Liver (tissue), 9 donors: ENCODE data around the gene CACNA2D1. TPM values are rescaled to one million over a fixed set of nuclear protein-coding genes. Genes with fewer than 3 reads are reported as not detected.

ENCODE experiments used
- DNase-seq: peaks from one replicate; pipeline ENCODE4 v3.0.0-alpha.2; 2017; ENCODE audit warnings: low spot score
- H3K27ac ChIP-seq, 2 donors: one replicate each; pipeline ENCODE4 v1.7.0; 2013; ENCODE audit warnings: inconsistent platforms in 2 of 2, low read length in 2 of 2, control low read depth in 1 of 2, low read depth in 1 of 2, mild to moderate bottlenecking in 1 of 2
- H3K27me3 ChIP-seq, 4 donors: one replicate each; pipeline versions ENCODE4 v1.6.1 to v1.7.0; 2013; ENCODE audit warnings: low read length in 3 of 4, inconsistent platforms in 1 of 4, mild to moderate bottlenecking in 1 of 4, moderate library complexity in 1 of 4; ENCODE audit not compliant: control insufficient read depth in 4 of 4, insufficient read depth in 4 of 4
- H3K36me3 ChIP-seq, 4 donors: one replicate each; pipeline versions ENCODE4 v1.6.1 to v1.7.0; 2013; ENCODE audit warnings: low read length in 3 of 4, mild to moderate bottlenecking in 3 of 4, low read depth in 1 of 4, moderate library complexity in 1 of 4; ENCODE audit not compliant: control insufficient read depth in 4 of 4, insufficient read depth in 3 of 4
- H3K4me1 ChIP-seq, 4 donors: one replicate each; pipeline versions ENCODE4 v1.6.1 to v1.7.0; 2013; ENCODE audit warnings: low read length in 3 of 4, mild to moderate bottlenecking in 3 of 4, moderate library complexity in 1 of 4; ENCODE audit not compliant: control insufficient read depth in 4 of 4, insufficient read depth in 4 of 4
- H3K4me3 ChIP-seq, 3 donors: one replicate each; pipeline versions ENCODE4 v1.6.1 to v1.7.0; 2013; ENCODE audit warnings: low read length in 3 of 3, control low read depth in 1 of 3, low read depth in 1 of 3, mild to moderate bottlenecking in 1 of 3
- H3K9ac ChIP-seq, 2 donors: one replicate each; pipeline ENCODE4 v1.7.0; 2013; ENCODE audit warnings: low read length in 2 of 2, mild to moderate bottlenecking in 2 of 2, moderate library complexity in 2 of 2, control low read depth in 1 of 2, low read depth in 1 of 2
- H3K9me3 ChIP-seq, 4 donors: one replicate each; pipeline versions ENCODE4 v1.6.1 to v1.7.0; 2013; ENCODE audit warnings: low read length in 3 of 4; ENCODE audit not compliant: control insufficient read depth in 4 of 4
- EGR1 ChIP-seq, 2 donors: IDR thresholded peaks; 2 replicates each; pipeline ENCODE4 v1.6.1; 2016 to 2018; ENCODE audit warnings: antibody characterized with exemption in 2 of 2, low read depth in 2 of 2
- HNF4A ChIP-seq, 2 donors: conservative IDR thresholded peaks; 2 replicates each; pipeline ENCODE4 v1.6.1; 2016; ENCODE audit warnings: antibody characterized with exemption in 2 of 2, mild to moderate bottlenecking in 2 of 2
- HNF4G ChIP-seq: IDR thresholded peaks from 2 replicates; pipeline ENCODE4 v1.6.1; 2016; ENCODE audit warnings: antibody characterized with exemption
- NR2F2 ChIP-seq: IDR thresholded peaks from 2 replicates; pipeline ENCODE4 v1.6.1; 2016; ENCODE audit warnings: antibody characterized with exemption
- RAD21 ChIP-seq, 2 donors: IDR thresholded peaks; 2 replicates each; pipeline ENCODE4 v1.6.1; 2016; ENCODE audit warnings: antibody characterized with exemption in 2 of 2, mild to moderate bottlenecking in 2 of 2
- SP1 ChIP-seq: IDR thresholded peaks from 2 replicates; pipeline ENCODE4 v1.6.1; 2018; ENCODE audit warnings: antibody characterized with exemption, mild to moderate bottlenecking
- TAF1 ChIP-seq: conservative IDR thresholded peaks from 2 replicates; pipeline ENCODE4 v1.6.1; 2016; ENCODE audit warnings: antibody characterized with exemption, mild to moderate bottlenecking
- YY1 ChIP-seq: IDR thresholded peaks from 2 replicates; pipeline ENCODE4 v1.6.1; 2016; ENCODE audit warnings: antibody characterized with exemption, mild to moderate bottlenecking
- WGBS: extraction: QIAGEN DNeasy Blood & Tissue Kit; methylation state at CpG from one replicate; pipeline ENCODE4 v1.1.7; 2013; 5-methylcytosine and 5-hydroxymethylcytosine counted together
- polyA plus RNA-seq, 2 donors: library from polyadenylated mRNA; stranded (reverse) in 1 of 2; unstranded in 1 of 2; fragments of 200-250 nt in 1 of 2; fragments of >200 nt in 1 of 2; fragmentation: Nextera tagmentation in 1 of 2; extraction: Ambion mirVana in 1 of 2; gene quantifications; one replicate each; pipeline versions ENCODE4 v1.2.1 to v1.2.3, GENCODE V29; 2013 to 2015
- total RNA-seq, 2 donors: library from RNA; depleted of rRNA; stranded (reverse); fragments of >200 nt; gene quantifications; one replicate each; pipeline ENCODE4 v1.2.3, GENCODE V29; 2014
- TF ChIP-seq, protein P1 (sequence below): IDR thresholded peaks from 2 replicates; pipeline ENCODE4 v1.6.1; 2016; ENCODE audit warnings: antibody characterized with exemption
- TF ChIP-seq, protein P2 (sequence below): IDR thresholded peaks from 2 replicates; pipeline ENCODE4 v1.6.1; 2016; ENCODE audit warnings: antibody characterized with exemption
- TF ChIP-seq, protein P3 (sequence below): IDR thresholded peaks from 2 replicates; pipeline ENCODE4 v1.6.1; 2016; ENCODE audit warnings: antibody characterized with exemption, mild to moderate bottlenecking
- TF ChIP-seq, protein P4 (sequence below): fragments of 150-350 bp; IDR thresholded peaks from 2 replicates; pipeline ENCODE4 v1.5.1; 2017; ENCODE audit warnings: improper control_type of control experiment, low read depth, low read length; ENCODE audit not compliant: missing input control
- donor health status: healthy.
- donor health status: healthy.
- donor health status: healthy.
- donor health status: healthy.
- donor health status: healthy.

The CACNA2D1 gene
- total and polyA plus RNA-seq, 4 donors, result 0.42 to 2.3 (median 0.94) TPM

DNA sequence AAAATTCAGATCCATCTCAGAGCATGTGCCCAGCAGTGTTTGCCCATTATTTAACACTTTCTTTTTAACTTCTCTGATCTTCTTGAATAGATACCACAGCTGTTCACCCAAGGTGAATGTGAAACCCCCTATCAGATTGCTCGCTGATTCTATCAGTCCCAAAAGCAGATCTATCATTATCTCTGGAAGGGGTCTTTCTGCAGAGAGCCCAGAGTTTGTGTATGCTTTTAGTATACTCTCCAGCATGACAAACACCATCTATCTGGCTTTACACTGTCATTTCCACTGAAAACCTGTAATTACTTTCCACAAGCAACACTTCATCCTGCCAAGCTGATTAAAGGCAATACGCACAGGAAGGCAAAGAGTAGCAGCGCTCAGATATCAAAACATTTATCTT is 168.2 kb downstream of the CACNA2D1 start:
- DNase-seq, result no peak
- Histone ChIP-seq H3K27ac (no peak overlapping the region), H3K9ac (no peak overlapping the region), H3K4me3 (no peak overlapping the region), H3K9me3 (no peaks in the 10 kb centered on the region), H3K4me1 (no peaks in the 10 kb centered on the region), H3K36me3 (no peaks in the 10 kb centered on the region), H3K27me3 (peaks cover 0 to 3% (median 0%) of the 10 kb centered on the region in 4 donors)
- 74% methylated on average over 3 of the region's 3 CpGs for WGBS
- no peak for TF ChIP-seq HNF4G
- TF ChIP-seq, protein P1, sequence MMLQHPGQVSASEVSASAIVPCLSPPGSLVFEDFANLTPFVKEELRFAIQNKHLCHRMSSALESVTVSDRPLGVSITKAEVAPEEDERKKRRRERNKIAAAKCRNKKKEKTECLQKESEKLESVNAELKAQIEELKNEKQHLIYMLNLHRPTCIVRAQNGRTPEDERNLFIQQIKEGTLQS, result no peak
- TF ChIP-seq SP1, result no peak
- TF ChIP-seq HNF4A (conservative IDR thresholded peaks at IDR 0.05), result no peak
- no peak for TF ChIP-seq TAF1
- no peak for TF ChIP-seq YY1
- TF ChIP-seq, protein P2, sequence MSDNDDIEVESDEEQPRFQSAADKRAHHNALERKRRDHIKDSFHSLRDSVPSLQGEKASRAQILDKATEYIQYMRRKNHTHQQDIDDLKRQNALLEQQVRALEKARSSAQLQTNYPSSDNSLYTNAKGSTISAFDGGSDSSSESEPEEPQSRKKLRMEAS, result no peak

DNA sequence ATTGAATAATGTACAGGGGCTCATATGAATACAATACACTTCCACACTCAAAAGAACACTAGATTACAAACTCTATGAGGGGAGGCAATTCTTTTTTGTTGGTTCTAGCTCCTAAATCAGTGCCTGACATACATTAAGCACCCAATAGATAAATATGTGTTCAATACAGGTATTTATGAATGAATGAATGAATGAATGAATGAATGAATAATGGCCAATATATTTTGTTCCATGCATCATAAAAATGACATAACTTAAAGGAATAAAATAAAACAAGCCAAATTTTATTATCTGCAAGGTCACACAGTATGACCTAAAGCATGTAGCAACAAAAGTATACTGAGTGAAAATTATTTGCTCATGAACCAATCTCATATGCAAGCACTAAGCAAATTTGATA is 168.9 kb downstream of the CACNA2D1 start:
- H3K36me3 ChIP-seq, result no peaks in the 10 kb centered on the region
- TF ChIP-seq TAF1, result no peak
- no peak for TF ChIP-seq SP1
- TF ChIP-seq, protein P3, sequence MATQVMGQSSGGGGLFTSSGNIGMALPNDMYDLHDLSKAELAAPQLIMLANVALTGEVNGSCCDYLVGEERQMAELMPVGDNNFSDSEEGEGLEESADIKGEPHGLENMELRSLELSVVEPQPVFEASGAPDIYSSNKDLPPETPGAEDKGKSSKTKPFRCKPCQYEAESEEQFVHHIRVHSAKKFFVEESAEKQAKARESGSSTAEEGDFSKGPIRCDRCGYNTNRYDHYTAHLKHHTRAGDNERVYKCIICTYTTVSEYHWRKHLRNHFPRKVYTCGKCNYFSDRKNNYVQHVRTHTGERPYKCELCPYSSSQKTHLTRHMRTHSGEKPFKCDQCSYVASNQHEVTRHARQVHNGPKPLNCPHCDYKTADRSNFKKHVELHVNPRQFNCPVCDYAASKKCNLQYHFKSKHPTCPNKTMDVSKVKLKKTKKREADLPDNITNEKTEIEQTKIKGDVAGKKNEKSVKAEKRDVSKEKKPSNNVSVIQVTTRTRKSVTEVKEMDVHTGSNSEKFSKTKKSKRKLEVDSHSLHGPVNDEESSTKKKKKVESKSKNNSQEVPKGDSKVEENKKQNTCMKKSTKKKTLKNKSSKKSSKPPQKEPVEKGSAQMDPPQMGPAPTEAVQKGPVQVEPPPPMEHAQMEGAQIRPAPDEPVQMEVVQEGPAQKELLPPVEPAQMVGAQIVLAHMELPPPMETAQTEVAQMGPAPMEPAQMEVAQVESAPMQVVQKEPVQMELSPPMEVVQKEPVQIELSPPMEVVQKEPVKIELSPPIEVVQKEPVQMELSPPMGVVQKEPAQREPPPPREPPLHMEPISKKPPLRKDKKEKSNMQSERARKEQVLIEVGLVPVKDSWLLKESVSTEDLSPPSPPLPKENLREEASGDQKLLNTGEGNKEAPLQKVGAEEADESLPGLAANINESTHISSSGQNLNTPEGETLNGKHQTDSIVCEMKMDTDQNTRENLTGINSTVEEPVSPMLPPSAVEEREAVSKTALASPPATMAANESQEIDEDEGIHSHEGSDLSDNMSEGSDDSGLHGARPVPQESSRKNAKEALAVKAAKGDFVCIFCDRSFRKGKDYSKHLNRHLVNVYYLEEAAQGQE, result no peak
- no peak for TF ChIP-seq NR2F2
- DNase-seq, result no peak
- no peaks in the 10 kb centered on the region for H3K9me3 ChIP-seq
- H3K4me1 ChIP-seq, result no peaks in the 10 kb centered on the region
- H3K4me3 ChIP-seq, result no peak overlapping the region
- H3K27ac ChIP-seq, result no peak overlapping the region
- H3K27me3 ChIP-seq, result peaks cover 0 to 3% (median 0%) of the 10 kb centered on the region in 4 donors
- no peak overlapping the region for H3K9ac ChIP-seq

DNA sequence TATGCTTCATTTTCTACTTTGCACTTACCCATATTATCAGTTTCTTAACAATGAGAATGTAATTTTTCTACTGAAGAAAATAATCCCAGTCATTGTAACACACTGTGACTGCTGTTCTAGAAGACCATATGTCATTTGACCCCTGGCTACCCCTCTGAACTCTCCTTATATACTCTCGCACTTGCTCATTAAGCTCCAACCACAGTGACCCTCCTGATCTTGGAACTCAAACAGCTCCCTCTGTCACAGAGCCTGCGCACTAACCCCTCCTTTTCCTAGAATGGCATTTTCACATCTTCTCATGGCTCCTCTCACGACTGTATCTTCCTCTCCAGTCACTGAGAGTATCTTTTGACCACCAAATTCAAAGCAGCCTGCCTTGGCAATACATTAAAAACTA is 169.7 kb downstream of the CACNA2D1 start:
- Histone ChIP-seq H3K4me3 (no peak overlapping the region), H3K27me3 (peaks cover 0 to 3% (median 0%) of the 10 kb centered on the region in 4 donors), H3K36me3 (no peaks in the 10 kb centered on the region), H3K4me1 (no peaks in the 10 kb centered on the region), H3K9me3 (no peaks in the 10 kb centered on the region), H3K9ac (no peak overlapping the region), H3K27ac (no peak overlapping the region)
- DNase-seq, result no peak
- WGBS, result 52% methylated on average over 3 of the region's 3 CpGs
- TF ChIP-seq EGR1 (IDR thresholded peaks at IDR 0.05; ENCODE audit: low read depth in 2 of 2), result no peak
- no peak for TF ChIP-seq YY1
- TF ChIP-seq RAD21 (IDR thresholded peaks at IDR 0.05), result no peak
- TF ChIP-seq TAF1, result no peak
- TF ChIP-seq, protein P3, result no peak
- TF ChIP-seq, protein P4, sequence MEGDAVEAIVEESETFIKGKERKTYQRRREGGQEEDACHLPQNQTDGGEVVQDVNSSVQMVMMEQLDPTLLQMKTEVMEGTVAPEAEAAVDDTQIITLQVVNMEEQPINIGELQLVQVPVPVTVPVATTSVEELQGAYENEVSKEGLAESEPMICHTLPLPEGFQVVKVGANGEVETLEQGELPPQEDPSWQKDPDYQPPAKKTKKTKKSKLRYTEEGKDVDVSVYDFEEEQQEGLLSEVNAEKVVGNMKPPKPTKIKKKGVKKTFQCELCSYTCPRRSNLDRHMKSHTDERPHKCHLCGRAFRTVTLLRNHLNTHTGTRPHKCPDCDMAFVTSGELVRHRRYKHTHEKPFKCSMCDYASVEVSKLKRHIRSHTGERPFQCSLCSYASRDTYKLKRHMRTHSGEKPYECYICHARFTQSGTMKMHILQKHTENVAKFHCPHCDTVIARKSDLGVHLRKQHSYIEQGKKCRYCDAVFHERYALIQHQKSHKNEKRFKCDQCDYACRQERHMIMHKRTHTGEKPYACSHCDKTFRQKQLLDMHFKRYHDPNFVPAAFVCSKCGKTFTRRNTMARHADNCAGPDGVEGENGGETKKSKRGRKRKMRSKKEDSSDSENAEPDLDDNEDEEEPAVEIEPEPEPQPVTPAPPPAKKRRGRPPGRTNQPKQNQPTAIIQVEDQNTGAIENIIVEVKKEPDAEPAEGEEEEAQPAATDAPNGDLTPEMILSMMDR, result no peak
- no peak for TF ChIP-seq HNF4G
- TF ChIP-seq, protein P1, result no peak
